Tibial nerve (tissue), 4 donors: ENCODE data around the gene METTL5.

Experiments
- CTCF ChIP-seq, 5 experiments: fragments of 200-600 bp in 3 of 5; fragments of 450-650 bp in 2 of 5; sonication (generic) in 3 of 5; IDR thresholded peaks; one replicate each; pipeline ENCODE4 v1.5.1; 2016 to 2019; ENCODE audit warnings: antibody characterized with exemption in 5 of 5, mild to moderate bottlenecking in 3 of 5, moderate library complexity in 2 of 5
- EP300 ChIP-seq, 2 donors: sonication (generic); formaldehyde crosslinking; IDR thresholded peaks; one replicate each; pipeline ENCODE4 v1.6.1; 2017; ENCODE audit warnings: antibody characterized with exemption in 2 of 2, mild to moderate bottlenecking in 1 of 2

GRCh38 chr2:169853041-169853668, 28.4 kb upstream of the METTL5 start:
- no peak for TF ChIP-seq CTCF (IDR thresholded peaks at IDR 0.05)
- no peak for TF ChIP-seq EP300 (IDR thresholded peaks at IDR 0.05)
